ENCODE measurements around the gene P3H1.

Gene P3H1

DNA sequence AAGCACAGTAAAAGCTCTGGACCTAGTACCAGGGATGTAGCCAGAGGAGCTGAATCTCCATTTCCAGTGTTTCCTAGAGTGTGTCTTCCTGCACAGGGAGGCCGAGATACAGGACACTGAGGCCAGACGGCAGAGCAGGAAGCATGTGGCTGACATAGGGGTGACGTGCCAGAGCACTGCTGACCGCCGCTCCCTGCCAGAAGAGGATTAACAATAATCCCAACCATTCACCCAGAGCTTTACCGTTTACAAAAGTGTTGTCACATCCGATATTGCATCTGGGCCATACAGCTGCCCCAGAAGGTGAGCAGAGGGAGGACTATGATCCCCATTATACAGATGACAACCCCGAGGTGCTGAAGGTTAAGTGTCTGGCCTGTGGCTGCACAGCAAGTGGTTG, 21.0 kb downstream of the P3H1 start:
- DNase-seq, result no peak
- TF ChIP-seq GATA1 (IDR thresholded peaks at IDR 0.05; ENCODE audit: low read depth, low read length) (no peak), POLR2A (IDR thresholded peaks at IDR 0.05; ENCODE audit: low read length) (no peak)

DNA sequence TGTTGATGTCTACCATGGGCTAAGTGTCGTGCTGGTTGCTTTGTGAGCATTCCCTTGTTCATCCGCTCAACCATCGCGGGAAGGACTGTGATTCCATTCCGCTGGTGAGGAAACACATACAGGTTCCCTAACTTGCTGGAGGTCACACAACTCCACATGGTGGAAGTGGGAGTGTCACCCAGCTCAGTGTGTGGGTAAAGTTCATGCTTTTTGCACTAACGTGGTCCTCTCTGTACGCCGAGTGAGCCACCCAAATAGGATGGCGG, 22.7 kb downstream of the P3H1 start:
- DNase-seq, result no peak
- TF ChIP-seq GATA1 (IDR thresholded peaks at IDR 0.05; ENCODE audit: low read depth, low read length) (no peak), POLR2A (IDR thresholded peaks at IDR 0.05; ENCODE audit: low read length) (no peak)

DNA sequence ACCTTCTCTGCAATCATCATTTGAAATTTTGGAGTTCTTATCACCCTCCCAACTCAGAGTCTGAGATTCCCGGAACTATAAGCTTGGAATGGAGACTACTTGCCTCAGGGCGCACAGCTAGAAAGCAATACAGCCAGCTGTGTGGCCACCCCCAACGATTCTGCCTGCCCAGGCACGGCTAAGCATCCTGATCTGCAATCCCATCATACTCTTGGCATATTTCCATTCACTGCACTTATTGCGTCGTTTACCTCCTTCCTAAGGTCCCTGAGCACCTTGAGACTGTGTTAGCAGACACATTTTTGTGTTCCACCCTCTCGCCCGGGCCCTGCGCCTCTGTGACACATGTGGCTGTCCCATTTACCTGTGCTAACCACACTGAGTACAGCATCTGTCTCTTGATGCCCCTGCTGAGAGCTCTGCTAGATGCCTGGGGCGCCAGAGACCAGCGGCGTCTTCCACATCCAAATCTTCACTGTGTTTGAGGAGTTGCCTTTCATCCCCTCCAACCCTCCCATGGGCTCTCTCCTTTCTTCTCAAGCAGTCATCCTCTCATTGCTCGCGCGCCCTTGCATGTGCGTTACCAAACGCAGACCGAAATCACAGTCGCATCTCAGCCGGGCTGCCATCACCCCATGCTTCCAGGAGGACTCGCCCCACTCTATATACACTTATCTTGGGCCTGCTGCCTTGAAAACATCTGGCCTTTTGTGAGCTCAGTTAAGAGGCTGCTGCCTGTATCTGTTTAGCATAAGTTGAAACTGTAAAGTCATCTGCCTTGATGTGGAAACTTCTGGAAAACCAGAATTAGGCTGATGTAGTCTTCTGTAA, 23.3 kb downstream of the P3H1 start:
- DNase-seq, result no peak

DNA sequence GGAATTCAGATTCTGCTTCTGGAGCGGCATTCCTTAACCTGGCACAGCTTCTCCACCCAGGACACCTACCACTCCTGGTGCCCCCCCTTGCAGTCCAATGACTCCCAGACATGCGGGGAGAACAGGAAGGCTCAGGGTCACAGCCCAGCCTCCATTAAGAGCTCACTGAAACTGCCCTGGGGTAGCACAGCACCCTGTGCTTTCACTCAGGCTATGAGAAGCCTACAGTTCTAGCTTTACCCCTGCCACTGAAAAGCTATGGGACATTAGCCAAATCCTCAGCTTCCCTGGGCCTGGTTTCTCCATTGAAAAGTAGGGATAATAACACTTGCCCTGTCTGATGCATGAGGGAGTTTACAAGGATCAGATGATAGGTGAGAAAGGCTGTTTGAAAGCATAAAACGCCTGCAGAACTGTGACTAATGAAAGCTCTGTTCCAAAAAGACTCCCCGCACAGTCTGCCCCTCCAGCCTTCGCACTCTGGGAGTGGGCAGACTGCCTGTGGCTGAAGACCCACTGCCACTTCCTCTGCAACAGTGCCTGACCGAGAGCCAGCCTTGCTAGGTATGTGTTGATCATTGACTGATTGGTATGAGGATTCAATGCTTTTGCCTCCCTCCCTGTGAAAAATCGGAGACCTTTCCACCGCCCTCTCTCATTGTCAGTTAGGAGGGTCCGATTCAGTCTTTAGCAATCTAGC, 24.1 kb downstream of the P3H1 start:
- TF ChIP-seq POLR2A (IDR thresholded peaks at IDR 0.05; ENCODE audit: low read length) (no peak), GATA1 (IDR thresholded peaks at IDR 0.05; ENCODE audit: low read depth, low read length) (no peak)
- no peak for DNase-seq

More for the DNA sequence above, 23.3 kb downstream of the P3H1 start:
- no peak for TF ChIP-seq GATA1 (IDR thresholded peaks at IDR 0.05; ENCODE audit: low read depth, low read length)
- TF ChIP-seq POLR2A (IDR thresholded peaks at IDR 0.05; ENCODE audit: low read length), result no peak

DNA sequence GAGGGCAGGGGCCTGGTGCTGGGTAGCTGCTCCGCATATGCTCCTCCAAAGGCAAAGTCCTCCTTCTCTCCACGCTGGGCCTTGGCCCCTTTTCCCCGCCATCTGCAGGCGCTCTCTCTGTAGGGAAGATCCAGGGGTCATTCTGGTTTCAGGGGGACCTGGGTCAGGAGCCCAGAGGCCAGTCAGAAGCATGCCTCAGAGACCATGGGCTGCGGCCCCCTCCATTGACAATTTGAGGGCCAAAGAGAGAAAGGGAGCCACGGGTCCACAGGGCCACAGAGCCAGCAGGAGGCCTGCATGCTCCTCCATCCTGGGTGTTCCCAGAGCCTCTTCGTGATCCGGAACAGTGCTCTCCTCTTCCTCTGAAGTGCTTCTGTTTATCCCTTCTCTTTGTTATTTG, 24.7 kb downstream of the P3H1 start:
- TF ChIP-seq GATA1 (IDR thresholded peaks at IDR 0.05; ENCODE audit: low read depth, low read length), result no peak
- TF ChIP-seq POLR2A (IDR thresholded peaks at IDR 0.05; ENCODE audit: low read length), result no peak
- no peak for DNase-seq

DNA sequence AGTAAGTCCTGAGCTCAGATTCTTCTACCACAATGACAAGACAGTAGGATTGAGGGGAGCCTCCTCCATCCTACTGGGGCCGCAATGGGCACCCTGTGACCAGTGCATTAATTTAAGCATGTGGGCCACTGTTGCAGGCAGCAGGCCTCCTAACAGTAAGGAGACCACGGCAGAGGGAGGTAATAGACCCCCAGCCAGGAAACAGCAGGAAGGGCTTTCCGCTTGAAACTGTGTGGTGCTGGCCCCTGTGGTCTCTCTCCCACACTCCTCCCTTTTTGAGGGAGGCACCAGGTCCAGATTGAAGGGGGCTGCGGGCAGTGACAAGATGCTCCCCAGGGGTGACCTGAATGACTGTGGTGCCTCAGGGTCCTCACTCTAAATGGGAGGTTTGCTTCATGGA, 25.1 kb downstream of the P3H1 start:
- no peak for DNase-seq
- TF ChIP-seq POLR2A (IDR thresholded peaks at IDR 0.05; ENCODE audit: low read length) (no peak), GATA1 (IDR thresholded peaks at IDR 0.05; ENCODE audit: low read depth, low read length) (no peak)

DNA sequence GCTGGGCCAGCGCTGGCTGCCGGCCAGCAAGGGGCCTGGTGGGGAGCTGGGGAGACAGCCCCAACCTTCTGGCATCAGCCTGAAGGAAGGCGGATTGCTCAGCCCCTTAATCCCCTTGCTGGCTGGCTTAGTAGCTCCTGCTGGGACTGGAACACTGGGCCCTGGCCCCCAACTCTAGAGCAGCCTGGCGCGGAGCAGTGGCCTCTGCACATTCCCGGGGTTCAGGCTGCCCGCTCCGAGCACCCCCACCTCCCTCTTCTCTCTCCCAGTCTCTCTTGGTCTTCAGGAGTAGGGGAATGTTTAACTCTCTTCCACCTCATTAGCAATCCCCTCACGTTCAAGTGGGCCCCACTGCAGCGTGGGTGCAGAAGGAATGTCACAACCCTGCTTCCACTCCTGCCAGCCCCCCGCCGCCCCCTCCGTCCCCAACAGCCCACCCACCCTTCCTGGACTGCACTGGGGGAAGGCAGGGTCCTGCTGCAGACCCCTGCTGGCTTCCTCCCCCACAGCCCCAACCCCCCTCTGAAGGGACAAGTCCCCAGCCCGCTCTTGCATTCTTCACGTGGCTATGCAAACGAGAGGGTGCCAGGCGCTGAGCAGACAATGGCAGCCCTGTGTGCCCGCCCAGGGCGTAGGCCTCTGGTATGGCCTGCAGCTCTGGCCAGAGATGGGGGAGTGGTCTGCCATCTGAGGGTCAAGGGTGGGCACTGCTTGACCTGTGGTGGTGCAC, 25.8 kb downstream of the P3H1 start:
- no peak for TF ChIP-seq GATA1 (IDR thresholded peaks at IDR 0.05; ENCODE audit: low read depth, low read length)
- no peak for TF ChIP-seq POLR2A (IDR thresholded peaks at IDR 0.05; ENCODE audit: low read length)
- DNase-seq, result no peak

DNA sequence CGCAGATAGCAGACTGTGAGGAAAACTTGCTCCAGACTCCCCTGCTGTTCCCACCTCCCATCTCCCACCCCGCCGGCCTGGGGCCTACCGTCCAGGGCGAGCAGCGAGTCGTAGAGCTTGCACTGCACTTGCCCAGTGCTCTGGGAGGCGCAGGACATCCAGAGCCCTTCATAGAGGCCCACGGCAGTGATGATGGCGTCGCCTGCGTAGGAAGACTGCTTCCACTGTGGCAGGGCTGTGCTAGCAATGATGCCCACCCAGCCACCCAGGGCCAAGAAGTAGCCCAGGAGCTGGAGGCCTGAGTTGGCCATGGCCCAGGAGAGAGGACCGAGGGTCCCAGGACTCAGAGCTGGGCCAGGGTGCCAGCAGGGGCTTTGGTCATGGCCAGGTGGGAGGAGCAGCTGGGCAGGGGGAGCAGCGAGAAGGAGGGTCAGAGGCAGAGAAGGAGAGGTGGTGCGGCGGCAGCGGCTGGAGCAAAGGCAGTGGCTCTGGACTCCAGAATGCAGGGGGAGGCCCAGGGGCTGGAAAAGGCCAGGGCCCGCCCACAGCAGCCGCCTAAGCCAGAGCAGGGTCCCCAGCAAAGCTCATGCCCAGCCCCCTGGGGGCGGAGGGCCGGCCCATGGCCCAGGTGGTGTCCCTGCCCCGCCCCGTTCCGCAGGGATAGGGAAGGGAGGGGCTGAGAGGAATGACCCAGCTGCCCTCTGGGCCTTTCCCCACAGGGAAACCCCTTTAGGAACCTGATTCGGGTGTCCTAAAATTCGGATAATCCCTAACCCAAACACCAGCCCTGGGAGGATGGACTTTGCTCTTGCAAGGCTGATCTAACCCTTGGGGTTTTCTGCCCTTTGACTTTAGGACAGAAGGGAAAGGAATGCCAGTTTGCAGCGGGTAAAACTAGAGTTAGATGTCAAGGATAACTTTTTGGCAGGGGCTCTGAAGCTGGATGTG, 26.8 kb downstream of the P3H1 start, which contains the start of gene CLDN19:
Gene CLDN19 (minus strand): TSS at position 484 of the 948 bp plus-strand sequence. CDS start 173 bp downstream, at position 311.
- TF ChIP-seq GATA1 (IDR thresholded peaks at IDR 0.05; ENCODE audit: low read depth, low read length) (no peak), POLR2A (IDR thresholded peaks at IDR 0.05; ENCODE audit: low read length) (no peak)
- DNase-seq, result no peak

DNA sequence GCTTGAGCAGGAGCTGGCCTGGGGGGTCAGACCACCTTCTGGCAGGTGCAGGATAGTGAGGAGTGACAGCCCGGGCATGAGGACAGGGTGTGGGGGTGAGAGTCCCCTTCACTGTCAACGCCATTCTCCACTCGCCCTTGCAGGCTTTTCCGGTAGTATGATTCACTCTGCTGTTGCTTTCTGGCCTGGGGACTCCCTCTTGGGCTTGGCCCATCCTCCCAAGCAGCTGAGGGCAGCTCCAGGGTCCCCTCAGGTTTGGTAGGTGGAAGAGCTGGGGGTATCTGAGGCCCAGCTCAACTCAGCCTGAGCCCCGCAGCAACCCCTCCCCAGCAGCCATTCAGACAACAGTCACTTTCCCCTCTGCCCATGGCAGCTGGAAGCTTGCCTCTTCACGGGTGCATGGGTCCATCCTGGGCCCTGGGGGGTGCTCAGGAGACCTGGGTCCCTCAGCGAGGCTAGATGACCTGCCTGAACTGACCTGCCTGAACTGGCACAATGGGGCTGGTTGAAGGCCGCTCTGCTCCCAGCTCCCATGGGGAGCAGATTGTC, 28.1 kb downstream of the P3H1 start:
- DNase-seq, result no peak
- TF ChIP-seq POLR2A (IDR thresholded peaks at IDR 0.05; ENCODE audit: low read length) (no peak), GATA1 (IDR thresholded peaks at IDR 0.05; ENCODE audit: low read depth, low read length) (no peak)

DNA sequence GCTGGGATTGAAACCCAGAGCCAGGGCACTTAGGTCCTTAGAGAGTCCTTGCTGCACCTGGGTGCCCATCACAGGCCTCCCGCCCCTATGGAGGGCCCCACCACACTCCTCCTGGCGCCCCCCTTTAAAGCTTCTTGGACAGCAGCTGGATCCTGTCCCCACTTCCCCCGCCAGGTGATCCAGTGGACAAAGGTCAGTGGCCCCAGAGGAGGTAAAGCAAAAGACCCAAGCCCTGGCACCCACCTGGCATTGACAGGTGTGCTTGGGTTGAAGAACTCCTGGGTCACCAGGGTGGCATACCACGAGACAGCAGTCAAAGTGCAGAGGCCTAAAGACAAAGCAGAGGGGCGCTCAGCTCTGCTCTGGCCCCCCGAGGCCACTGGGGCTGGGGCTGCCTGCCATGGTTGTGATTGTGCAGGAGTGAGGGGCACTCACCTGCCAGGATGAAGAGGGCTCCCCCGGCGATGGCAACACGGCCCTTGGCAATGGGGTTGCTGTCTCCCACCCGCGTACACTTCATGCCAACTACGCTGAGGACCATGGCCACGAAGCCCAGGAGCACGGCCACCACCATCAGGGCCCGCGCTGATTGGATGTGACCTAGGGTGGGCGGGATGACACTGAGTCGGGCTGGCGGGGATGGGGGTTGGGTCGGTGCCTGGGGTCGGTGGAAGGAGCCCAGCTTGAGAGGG, 28.7 kb downstream of the P3H1 start:
- no peak for DNase-seq
- TF ChIP-seq POLR2A (IDR thresholded peaks at IDR 0.05; ENCODE audit: low read length) (no peak), GATA1 (IDR thresholded peaks at IDR 0.05; ENCODE audit: low read depth, low read length) (no peak)

DNA sequence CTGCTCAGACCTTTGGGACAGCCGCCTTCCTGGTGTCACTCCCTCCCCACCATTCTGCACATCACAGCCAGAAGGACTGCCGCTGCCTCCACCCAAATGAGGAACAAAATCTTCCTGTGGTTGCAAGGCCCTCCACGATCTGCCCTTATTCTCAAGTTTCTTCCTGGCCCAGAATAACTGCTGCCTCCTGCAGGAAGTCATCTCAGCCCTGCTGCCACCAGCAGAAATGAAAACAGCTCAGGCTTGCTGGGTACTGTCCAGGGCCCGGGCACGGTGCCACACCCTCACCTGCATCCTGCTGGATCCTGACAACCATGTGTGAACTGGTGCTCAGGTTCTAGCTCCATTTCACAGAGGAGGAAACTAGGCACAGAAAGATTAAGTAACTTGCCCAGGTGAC, 29.6 kb downstream of the P3H1 start:
- DNase-seq, result no peak
- TF ChIP-seq POLR2A (IDR thresholded peaks at IDR 0.05; ENCODE audit: low read length), result no peak
- no peak for TF ChIP-seq GATA1 (IDR thresholded peaks at IDR 0.05; ENCODE audit: low read depth, low read length)

DNA sequence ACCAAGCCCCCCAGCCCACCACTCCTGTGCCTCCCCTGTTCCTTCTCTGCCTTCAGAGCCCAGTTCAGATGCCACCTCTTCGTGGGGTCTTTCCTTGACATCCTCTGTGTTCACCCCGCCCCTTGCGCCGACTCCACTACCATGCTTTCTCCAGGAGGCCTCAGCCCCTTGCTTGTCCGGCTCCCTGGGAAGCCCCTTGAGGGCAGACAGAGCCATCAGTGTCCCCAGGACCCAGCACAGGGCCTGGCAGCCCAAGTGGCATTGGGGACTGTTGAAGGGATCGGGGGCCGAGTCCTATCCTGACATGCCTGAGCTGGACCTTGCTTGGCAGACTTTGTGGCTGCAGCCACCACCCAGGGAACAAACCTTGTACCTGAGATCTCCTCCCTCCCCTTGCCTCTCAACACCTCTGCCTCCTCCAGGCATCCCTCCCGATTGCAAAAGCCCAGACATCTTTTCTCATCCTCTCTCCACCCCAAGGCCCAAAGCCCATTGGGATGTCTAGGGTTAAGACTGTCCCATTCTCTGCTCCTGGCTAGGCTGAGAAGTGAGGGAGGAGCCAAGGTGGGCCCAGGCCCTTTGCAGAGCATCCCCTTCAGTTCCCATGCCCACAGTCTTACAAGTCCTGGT, 30.1 kb downstream of the P3H1 start:
- TF ChIP-seq GATA1 (IDR thresholded peaks at IDR 0.05; ENCODE audit: low read depth, low read length) (no peak), POLR2A (IDR thresholded peaks at IDR 0.05; ENCODE audit: low read length) (no peak)
- DNase-seq, result no peak

Data from erythroblast (primary cell).